Stimulated activated CD4-positive, alpha-beta T cell treated with anti-CD3 and anti-CD28 coated beads, TNF-alpha, amount 100 ng/mL, for 1 hour (primary cell): ENCODE measurements around the gene STK10.
"Not testable (repeated sequence)": the region's sequence is repeated elsewhere in the genome, so short reads cannot be mapped to it uniquely, and the experiment has no call there.

Source experiments
- DNase-seq, 3 donors: peaks; one replicate each; pipeline ENCODE4 v3.0.0-alpha.2; 2020; ENCODE audit warnings: low read depth in 3 of 3, low spot score in 1 of 3

STK10 gene

DNA sequence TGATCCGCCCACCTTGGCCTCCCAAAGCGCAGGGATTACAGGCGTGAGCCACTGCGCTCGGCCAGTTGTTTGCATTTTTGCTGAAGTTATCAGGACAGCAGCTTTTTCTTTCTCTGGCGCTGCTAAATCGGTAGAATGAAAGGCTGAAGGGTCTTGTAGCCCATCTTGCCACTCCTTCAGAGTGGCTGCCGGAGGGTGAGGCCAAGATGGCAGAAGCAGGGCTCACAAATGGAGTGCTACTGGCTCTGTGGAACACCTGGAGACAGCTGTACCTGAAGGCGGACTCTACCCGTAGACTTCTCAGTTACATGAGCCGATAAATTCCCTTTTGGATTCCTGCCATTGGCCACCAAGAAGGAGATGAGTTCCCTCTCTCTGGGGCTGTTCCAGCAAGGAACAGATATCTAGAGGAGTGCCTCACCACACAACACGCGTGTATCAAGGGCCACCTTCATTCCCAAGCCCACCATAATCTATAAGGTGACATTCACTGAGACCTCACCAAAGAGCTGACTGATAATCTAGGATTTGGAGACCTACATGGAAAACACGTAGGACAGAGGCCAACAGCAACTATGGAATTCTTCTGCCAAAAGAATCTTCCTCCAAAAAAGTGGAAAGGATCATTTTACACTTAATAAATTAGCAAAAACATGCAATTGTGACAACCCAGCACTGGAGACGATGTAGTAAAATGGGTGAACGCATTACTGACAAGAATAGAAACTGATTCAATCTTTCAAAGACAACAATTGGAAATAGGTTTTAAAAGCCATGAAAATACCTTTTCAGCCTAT, 21.8 kb downstream of the STK10 start:
- DNase-seq: no peak

DNA sequence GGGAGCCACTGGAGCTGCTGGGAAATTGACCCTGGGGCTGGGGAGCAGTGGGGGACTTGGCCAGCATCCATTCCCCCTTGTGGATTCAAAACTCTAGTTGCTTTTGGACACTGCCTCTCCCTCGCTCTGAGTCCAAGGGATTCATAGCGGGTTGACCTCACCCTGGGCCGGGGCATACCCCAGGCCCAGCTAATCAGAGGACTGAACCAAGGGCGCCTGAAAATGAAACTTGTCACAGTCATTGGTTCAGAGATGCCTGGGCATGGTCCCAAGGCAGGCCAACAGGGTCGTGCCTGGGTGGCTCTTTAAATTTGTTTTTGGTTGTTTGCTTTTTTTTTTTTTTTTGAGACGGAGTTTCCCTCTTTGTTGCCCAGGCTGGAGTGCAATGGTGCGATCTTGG, 22.6 kb downstream of the STK10 start:
- DNase-seq: no peak

DNA sequence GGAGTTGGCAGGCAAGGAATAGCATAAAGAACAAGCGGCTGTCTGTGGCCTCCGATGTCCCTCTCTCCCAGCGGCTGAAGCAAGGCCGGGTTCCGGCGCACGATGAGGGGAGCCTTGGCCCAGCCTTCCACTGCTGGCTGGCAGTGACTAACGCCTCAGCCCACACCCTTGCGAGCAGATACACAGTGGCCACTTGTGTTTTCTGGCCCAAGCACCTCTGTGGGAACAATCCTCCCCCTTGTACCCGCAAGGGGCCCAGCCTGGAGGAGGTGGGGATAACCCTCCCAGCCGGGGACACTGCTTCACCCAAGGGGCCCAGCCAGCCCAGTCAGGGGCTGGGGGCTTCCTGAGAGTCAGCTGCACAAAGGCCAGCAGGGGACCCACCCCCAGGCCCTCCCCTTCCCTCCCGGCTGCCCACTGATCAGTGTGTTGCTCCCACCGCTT, 23.2 kb downstream of the STK10 start:
- no peak for DNase-seq

DNA sequence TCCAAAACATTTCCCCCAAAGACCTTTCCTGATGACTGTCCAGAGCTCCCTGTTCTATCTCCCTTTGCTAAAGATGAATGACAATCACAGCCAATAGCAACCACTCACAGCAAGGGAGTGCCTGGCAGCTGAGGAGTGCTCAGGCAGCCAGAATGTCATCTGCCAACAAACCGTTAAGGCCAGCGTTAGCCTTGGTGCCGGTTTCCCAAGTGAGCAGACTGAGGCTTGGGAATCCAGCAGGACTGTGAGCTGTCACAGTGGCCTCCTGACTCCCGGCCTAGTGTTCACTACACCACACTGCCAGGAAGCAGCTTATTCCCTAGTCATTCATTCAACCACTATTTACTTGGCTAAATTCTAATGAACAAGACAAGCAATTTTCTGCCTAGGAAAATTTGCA, 24.7 kb downstream of the STK10 start:
- DNase-seq: no peak

- DNase-seq: no peak
Measured at GRCh38 chr5:172162987-172163343, 25.1 kb downstream of the STK10 start.

- DNase-seq: no peak
Measured at GRCh38 chr5:172162323-172162986, 25.6 kb downstream of the STK10 start.

DNA sequence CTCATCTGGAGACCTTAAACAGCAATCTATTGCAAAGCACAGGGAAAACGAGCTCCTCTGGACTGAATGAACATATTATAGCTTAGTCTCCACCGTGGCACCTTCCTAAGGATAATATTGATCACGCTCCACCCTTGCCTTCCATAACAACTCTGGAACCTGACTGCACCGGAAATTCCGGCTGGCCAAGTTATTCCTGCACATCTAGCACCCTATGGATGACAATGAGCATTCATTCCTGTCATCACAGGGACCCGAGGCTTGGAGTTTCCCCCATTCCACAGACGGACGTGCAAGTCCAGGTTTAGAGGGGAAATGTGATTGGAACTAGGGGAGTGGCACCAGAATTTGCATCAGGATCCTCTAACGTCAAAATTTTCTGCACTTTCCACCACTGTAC, 27.5 kb downstream of the STK10 start:
- no peak for DNase-seq

- DNase-seq: no peak
Measured at GRCh38 chr5:172159016-172159415, 29.0 kb downstream of the STK10 start.

- no peak for DNase-seq
Measured at GRCh38 chr5:172156541-172156994, 31.5 kb downstream of the STK10 start.

GRCh38 chr5:172155101-172155500, 32.9 kb downstream of the STK10 start:
- DNase-seq: not testable (repeated sequence)

DNA sequence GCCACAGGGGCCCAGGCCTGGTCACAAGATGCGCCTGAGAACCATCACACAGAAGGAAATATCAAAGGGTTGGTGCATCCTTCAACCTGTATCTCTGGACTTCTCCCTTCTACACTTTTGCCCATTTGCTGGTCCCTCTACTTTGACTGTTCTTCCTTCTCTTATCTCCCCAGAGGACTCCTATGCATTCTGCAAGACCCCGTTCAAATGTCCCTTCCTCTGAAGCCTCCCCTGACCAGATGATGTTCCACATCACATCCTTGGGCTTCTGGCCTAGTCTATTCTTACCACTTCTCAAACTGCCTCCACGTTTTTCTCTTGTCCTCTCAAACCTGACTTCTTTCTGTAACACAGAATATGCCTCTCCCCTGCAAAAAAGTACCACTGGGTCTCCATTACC, 34.3 kb downstream of the STK10 start:
- no peak for DNase-seq

DNA sequence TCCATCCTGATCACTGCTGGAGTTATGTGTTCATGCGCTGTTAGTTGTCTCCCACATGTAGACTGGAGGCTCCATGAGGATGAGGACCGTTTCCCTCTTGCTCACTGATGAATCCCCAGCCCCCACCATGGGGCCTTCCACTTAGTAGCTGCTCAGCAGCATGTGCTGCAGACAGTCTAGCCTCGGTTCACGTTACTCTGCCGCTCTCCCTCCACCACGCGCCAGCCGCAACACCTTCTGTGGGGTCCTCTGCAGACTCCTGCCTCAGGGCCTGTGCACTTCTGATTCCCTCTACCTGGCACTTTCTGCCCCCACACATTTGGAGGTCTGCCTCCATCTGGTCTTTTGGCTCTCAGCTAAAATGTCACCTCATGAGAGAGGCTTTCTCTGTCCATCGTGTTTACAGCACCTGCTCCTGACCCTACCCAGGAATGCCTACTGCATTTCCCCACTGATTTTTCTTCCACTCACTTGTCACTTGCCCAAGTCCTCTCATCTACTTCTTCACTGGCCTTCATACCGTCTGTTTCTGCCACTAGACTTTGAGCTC, 36.3 kb downstream of the STK10 start:
- DNase-seq: no peak

GRCh38 chr5:172150514-172151425, 37.3 kb downstream of the STK10 start:
- no peak for DNase-seq

DNA sequence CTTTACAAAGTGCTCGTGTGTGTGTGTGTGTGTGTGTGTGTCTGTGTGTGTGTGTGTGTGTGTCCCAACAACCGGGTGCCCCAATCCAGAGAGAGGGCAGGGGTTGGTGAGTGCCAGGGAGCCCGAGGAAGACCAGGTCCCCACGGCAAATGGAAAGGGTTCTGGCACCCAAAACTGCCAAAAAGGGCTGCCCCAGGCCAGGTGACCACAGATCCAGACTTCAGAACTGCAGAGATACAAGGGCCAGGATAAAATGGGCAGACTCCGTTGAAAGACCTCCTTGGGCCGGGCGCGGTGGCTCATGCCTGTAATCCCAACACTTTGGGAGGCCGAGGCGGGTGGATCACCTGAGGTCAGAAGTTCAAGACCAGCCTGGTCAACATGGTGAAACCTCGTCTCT, 38.5 kb downstream of the STK10 start:
- DNase-seq: not testable (repeated sequence)

DNA sequence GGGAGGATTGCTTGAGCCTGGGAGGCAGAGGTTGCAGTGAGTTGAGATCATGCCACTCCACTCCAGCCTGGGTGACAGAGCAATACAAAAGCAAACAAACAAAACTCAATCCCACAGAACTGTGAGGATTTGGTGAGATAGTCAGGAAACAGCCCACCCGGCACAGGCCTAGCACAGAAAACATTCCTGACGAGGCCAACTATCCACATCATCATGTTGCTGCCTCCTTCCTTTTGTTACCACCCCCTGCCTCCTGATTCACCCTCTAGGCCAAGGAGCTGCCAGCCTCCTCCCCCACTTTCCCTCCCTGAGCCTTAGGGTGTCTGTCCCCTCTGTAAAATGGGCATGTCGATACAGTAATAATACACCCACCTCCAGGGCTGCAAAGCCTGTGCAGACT, 39.0 kb downstream of the STK10 start:
- no peak for DNase-seq

DNA sequence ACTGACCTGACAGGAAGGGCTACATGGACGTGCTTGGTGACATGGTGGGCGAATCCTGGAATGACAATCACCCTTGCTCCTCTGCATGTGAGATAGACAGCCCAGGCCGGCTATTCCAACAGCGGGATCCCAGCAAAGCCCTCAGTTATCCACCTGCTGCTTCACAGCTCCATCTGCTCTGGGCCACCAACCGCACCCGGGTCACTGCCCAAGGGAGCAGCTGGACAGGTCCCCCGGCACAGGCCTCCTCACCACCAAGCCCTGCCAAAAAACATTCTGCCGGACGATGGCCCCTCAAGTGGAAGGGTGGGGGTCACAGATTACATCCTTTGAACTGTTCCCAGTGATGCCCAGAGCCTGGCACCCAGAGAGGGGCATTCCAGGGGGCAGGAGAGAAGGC, 39.6 kb downstream of the STK10 start:
- no peak for DNase-seq

- no peak for DNase-seq
Measured at GRCh38 chr5:172147857-172148256, 40.2 kb downstream of the STK10 start.

DNA sequence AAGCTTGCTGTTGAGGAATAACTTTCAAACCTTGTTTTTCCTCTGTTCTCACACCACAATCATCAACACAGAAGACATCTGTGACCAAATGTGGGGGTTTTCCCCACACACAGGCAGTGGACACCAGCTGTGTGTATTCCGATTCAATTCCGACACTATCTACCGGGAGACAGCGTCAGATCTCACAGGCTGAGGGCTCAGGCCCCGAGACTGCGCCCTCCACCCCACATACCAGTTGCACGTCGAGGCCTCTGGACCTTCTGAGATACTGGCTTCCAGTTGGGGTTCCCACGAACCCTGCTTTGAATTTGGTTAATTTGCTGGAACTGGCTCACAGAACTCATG, 41.3 kb downstream of the STK10 start:
- no peak for DNase-seq

GRCh38 chr5:172145870-172146747, 41.9 kb downstream of the STK10 start:
- DNase-seq: no peak
